Endothelial cell of umbilical vein (primary cell): ENCODE results near the gene GPATCH1. TPM values are rescaled to one million over a fixed set of nuclear protein-coding genes. Genes with fewer than 3 reads are reported as not detected.

Experiments
- BruUV-seq: library from RNA; stranded (reverse); fragments of 400-500 nt; replicated peaks from 2 replicates; lab custom pipeline; 2021; lab: Mats Ljungman, UMichigan
- CTCF ChIA-PET: fragments of 300-600, 350-600 bp; sonication (Branson Sonifier 250); formaldehyde crosslinking; loops from one replicate; lab custom pipeline; 2021; ENCODE audit warnings: antibody characterized with exemption, inconsistent platforms; lab: Charles Lee
- POLR2A ChIA-PET: fragments of 300-600, 350-600 bp; sonication (Branson Sonifier 250); formaldehyde crosslinking; loops from one replicate; lab custom pipeline; 2021; ENCODE audit warnings: antibody characterized with exemption, inconsistent platforms; lab: Charles Lee
- DNase-seq: peaks from one replicate; pipeline ENCODE4 v3.0.0-alpha.2; 2011; ENCODE audit warnings: low read depth, low spot score
- FAIRE-seq: peaks from 2 replicates; lab custom pipeline; 2011; peaks lifted over from hg19 to GRCh38; lab: Jason Lieb, UNC
- H2AFZ ChIP-seq: 2 replicates; pipeline ENCODE4 v1.6.0; 2012; ENCODE audit warnings: low read depth, low read length, control low read depth, inconsistent platforms
- H3K27ac ChIP-seq: 2 replicates; pipeline ENCODE4 v1.5.1; 2011; ENCODE audit warnings: low read depth, mild to moderate bottlenecking, control low read depth, low read length, moderate library complexity; ENCODE audit not compliant: insufficient read depth
- H3K27me3 ChIP-seq, 2 experiments: 2 replicates each; pipeline versions ENCODE4 v1.6.0 to v1.6.1; 2011; ENCODE audit warnings: low read length in 2 of 2, mixed read lengths in 1 of 2; ENCODE audit not compliant: control insufficient read depth in 2 of 2, insufficient read depth in 2 of 2
- H3K36me3 ChIP-seq, 2 experiments: 2 replicates in 1 of 2; 3 replicates in 1 of 2; pipeline ENCODE4 v1.5.1; 2011; ENCODE audit warnings: low read length in 2 of 2, mild to moderate bottlenecking in 1 of 2, moderate library complexity in 1 of 2; ENCODE audit not compliant: control insufficient read depth in 2 of 2, insufficient read depth in 2 of 2; ENCODE audit errors: extremely low read depth in 1 of 2
- H3K4me1 ChIP-seq: 3 replicates; pipeline ENCODE4 v1.5.1; 2011; ENCODE audit warnings: mild to moderate bottlenecking, low read length; ENCODE audit not compliant: control insufficient read depth, insufficient read depth; ENCODE audit errors: extremely low read depth
- H3K4me2 ChIP-seq: 2 replicates; pipeline ENCODE4 v1.6.1; 2011; ENCODE audit warnings: low read length, control low read depth, mixed read lengths; ENCODE audit not compliant: insufficient read depth
- H3K4me3 ChIP-seq, 3 experiments: fragments of 200-600 bp in 1 of 3; sonication (generic), shearing (Covaris generic) in 1 of 3; replicated peaks in 1 of 3; 2 replicates each; pipeline ENCODE4 v1.5.1; 2011 to 2016; ENCODE audit warnings: control low read depth in 3 of 3, low read length in 3 of 3, mild to moderate bottlenecking in 2 of 3, inconsistent platforms in 1 of 3, low read depth in 1 of 3, moderate library complexity in 1 of 3; ENCODE audit not compliant: insufficient read depth in 1 of 3
- H3K79me2 ChIP-seq: 2 replicates; pipeline ENCODE4 v1.6.0; 2012; ENCODE audit warnings: low read length, inconsistent platforms; ENCODE audit not compliant: control insufficient read depth, insufficient read depth
- H3K9ac ChIP-seq: replicated peaks from 2 replicates; pipeline ENCODE3; 2011; ENCODE audit warnings: low read length, control low read depth; ENCODE audit not compliant: insufficient read depth; ENCODE audit errors: extremely low read depth
- H3K9me1 ChIP-seq: replicated peaks from 3 replicates; pipeline ENCODE4 v1.6.0; 2011; ENCODE audit warnings: mild to moderate bottlenecking, low read length; ENCODE audit not compliant: control insufficient read depth, insufficient read depth; ENCODE audit errors: extremely low read depth
- H3K9me3 ChIP-seq: replicated peaks from 2 replicates; pipeline ENCODE4 v1.5.1; 2012; ENCODE audit warnings: low read length, inconsistent platforms; ENCODE audit not compliant: control insufficient read depth, insufficient read depth
- H4K20me1 ChIP-seq: replicated peaks from 2 replicates; pipeline ENCODE3; 2011; ENCODE audit warnings: mild to moderate bottlenecking, low read length; ENCODE audit not compliant: control insufficient read depth, insufficient read depth; ENCODE audit errors: extremely low read depth
- CTCF ChIP-seq, 2 donors: IDR thresholded peaks; 1 replicate in 1 of 2; 2 replicates in 1 of 2; pipeline ENCODE4 v1.5.1; 2011; ENCODE audit warnings: low read length in 2 of 2, mild to moderate bottlenecking in 2 of 2, moderate library complexity in 2 of 2, control low read depth in 1 of 2, inconsistent platforms in 1 of 2, low read depth in 1 of 2; ENCODE audit not compliant: insufficient read depth in 1 of 2; ENCODE audit errors: extremely low read depth in 1 of 2
- EZH2 ChIP-seq: IDR thresholded peaks from 2 replicates; pipeline ENCODE4 v1.6.1; 2012; ENCODE audit warnings: borderline replicate concordance, low read depth, mild to moderate bottlenecking, moderate library complexity, low read length, inconsistent platforms; ENCODE audit not compliant: severe bottlenecking
- FOS ChIP-seq: IDR thresholded peaks from 2 replicates; pipeline ENCODE4 v1.6.1; 2011; ENCODE audit warnings: mild to moderate bottlenecking, low read length, moderate library complexity, borderline replicate concordance; ENCODE audit not compliant: insufficient read depth
- GATA2 ChIP-seq: IDR thresholded peaks from 2 replicates; pipeline ENCODE4 v1.7.0; 2011; ENCODE audit warnings: low read depth, mild to moderate bottlenecking, moderate library complexity, mixed read lengths, low read length; ENCODE audit not compliant: insufficient read length, insufficient read depth
- JUN ChIP-seq: IDR thresholded peaks from 2 replicates; pipeline ENCODE4 v1.6.1; 2011; ENCODE audit warnings: borderline replicate concordance, low read depth; ENCODE audit not compliant: insufficient read length, insufficient read depth
- MAX ChIP-seq: IDR thresholded peaks from 2 replicates; pipeline ENCODE4 v1.6.1; 2011; ENCODE audit not compliant: insufficient read depth, insufficient read length
- MYC ChIP-seq: IDR thresholded peaks from one replicate; pipeline ENCODE4 v1.6.1; 2011; ENCODE audit warnings: mild to moderate bottlenecking, low read depth, low read length
- POLR2A ChIP-seq: IDR thresholded peaks from 2 replicates; pipeline ENCODE4 v1.6.1; 2012; ENCODE audit warnings: low read depth, mild to moderate bottlenecking, control low read depth, low read length
- POLR2AphosphoS5 ChIP-seq: IDR thresholded peaks from 2 replicates; pipeline ENCODE4 v1.6.1; 2012; ENCODE audit warnings: low read depth, mild to moderate bottlenecking, control low read depth, low read length, moderate library complexity; ENCODE audit not compliant: insufficient read depth
- dilution Hi-C: fragments of 300-500 bp; cut with MboI; formaldehyde crosslinking; loops from one replicate; pipeline ENCODE4 v1.15.0; 2019; ENCODE audit warnings: low sequenced_read_pairs; ENCODE audit not compliant: extremely low pct_ligation_motif_present
- intact Hi-C: fragments of 100-400 bp; cut with micrococcal nuclease; formaldehyde crosslinking; loops from one replicate; pipeline ENCODE4 v1.10.0; 2022
- polyA plus RNA-seq, 4 experiments: library from polyadenylated mRNA; depleted of rRNA in 3 of 4; stranded (reverse) in 3 of 4; unstranded in 1 of 4; fragments of >200 nt; gene quantifications; 2 replicates each; pipeline versions ENCODE4 v1.2.1 to v1.2.3, GENCODE V29; 2011 to 2012; ENCODE audit warnings: missing spikeins in 1 of 4
- total RNA-seq: library from RNA; stranded (reverse); gene quantifications from 2 replicates; pipeline ENCODE4 v1.2.3, GENCODE V29; 2021

The GPATCH1 gene
- total and polyA plus RNA-seq, 2 donors (not counting 3 experiments of a cell fraction or from before 2014, with no cell fraction given): 4.5 to 9.2 TPM

- CTCF ChIA-PET: interaction anchor here (1.0 kb wide), 1 partner anchor 14 kb away, joined by 3 read pairs; no protein-coding TSS in a partner anchor
- H3K36me3 ChIP-seq: peaks cover 15 to 17% of the 10 kb centered on the region in 2 experiments
- no peaks in the 10 kb centered on the region for H3K9me3 ChIP-seq
- FAIRE-seq (no peak), DNase-seq (no peak)
- no peak overlapping the region for H3K27ac ChIP-seq
- H3K4me1 ChIP-seq: peaks cover 3% of the 10 kb centered on the region
- H2AFZ ChIP-seq: no peak overlapping the region
- BruUV-seq: no TSS peak
- intact Hi-C loops (loop anchor here (2.0 kb wide), 1 partner anchor 139 kb away; the partner anchor contains the start of gene FAAP24), dilution Hi-C loops (no loop called here)
- POLR2A ChIA-PET: no interaction called here
- H3K9me1 ChIP-seq: no peaks in the 10 kb centered on the region
- no peaks in the 10 kb centered on the region for H4K20me1 ChIP-seq
- no peak overlapping the region for H3K4me3 ChIP-seq
- H3K79me2 ChIP-seq: no peaks in the 10 kb centered on the region
- H3K27me3 ChIP-seq: no peaks in the 10 kb centered on the region
- no peak overlapping the region for H3K9ac ChIP-seq
- TF ChIP-seq CTCF (IDR thresholded peaks at IDR 0.05; ENCODE audit: extremely low read depth in 1 of 2, insufficient read depth in 1 of 2, low read depth in 1 of 2, low read length in 2 of 2) (no peak), MYC (no peak), FOS (no peak), POLR2AphosphoS5 (no peak), JUN (no peak), MAX (no peak), POLR2A (no peak), EZH2 (no peak), GATA2 (no peak)
- no peak overlapping the region for H3K4me2 ChIP-seq
These were observed 30.6 kb downstream of the GPATCH1 start for GRCh38 chr19:33111587-33111986.
